HepG2 (cell line): ENCODE data around the gene MT1G. TPM values are rescaled to one million over a fixed set of nuclear protein-coding genes. Genes with fewer than 3 reads are reported as not detected.

Source experiments
- NFKBIZ ChIP-seq: IDR thresholded peaks from 2 replicates; pipeline ENCODE4 v1.6.1; 2018; ENCODE audit warnings: missing genetic modification reagents, missing compliant biosample characterization
- PAXIP1 ChIP-seq: sonication (generic); formaldehyde crosslinking; conservative IDR thresholded peaks from 2 replicates; pipeline ENCODE4 v1.4.0; 2020; ENCODE audit warnings: mild to moderate bottlenecking, missing genetic modification reagents, moderate library complexity
- PRPF4 ChIP-seq: fragments of 200-400 bp; formaldehyde crosslinking; IDR thresholded peaks from 2 replicates; pipeline ENCODE4 v1.6.1; 2016; ENCODE audit warnings: low read length, low read depth; ENCODE audit not compliant: poor library complexity, severe bottlenecking
- RBFOX2 ChIP-seq: fragments of 200-400 bp; formaldehyde crosslinking; IDR thresholded peaks from 2 replicates; pipeline ENCODE4 v1.6.1; 2017; ENCODE audit warnings: low read depth, mild to moderate bottlenecking, low read length
- SAP130 ChIP-seq: IDR thresholded peaks from 2 replicates; pipeline ENCODE4 v1.6.1; 2016; ENCODE audit warnings: low read depth
- TEAD2 ChIP-seq: sonication (generic); formaldehyde crosslinking; IDR thresholded peaks from 2 replicates; pipeline ENCODE4 v1.9.0; 2021; ENCODE audit warnings: missing genetic modification reagents
- WIZ ChIP-seq: sonication (generic); formaldehyde crosslinking; IDR thresholded peaks from 2 replicates; pipeline ENCODE4 v1.5.1; 2020; ENCODE audit warnings: mild to moderate bottlenecking, missing genetic modification reagents
- ZNF280B ChIP-seq: sonication (generic); formaldehyde crosslinking; IDR thresholded peaks from 2 replicates; pipeline ENCODE4 v1.5.0; 2020; ENCODE audit warnings: missing genetic modification reagents, mild to moderate bottlenecking, borderline replicate concordance
- ZNF629 ChIP-seq: sonication (generic); formaldehyde crosslinking; conservative IDR thresholded peaks from 2 replicates; pipeline ENCODE4 v1.5.0; 2020; ENCODE audit warnings: missing genetic modification reagents
- ZNF691 ChIP-seq: sonication (generic); formaldehyde crosslinking; IDR thresholded peaks from 2 replicates; pipeline ENCODE4 v1.4.0; 2020; ENCODE audit warnings: missing genetic modification reagents, low read depth, mild to moderate bottlenecking, borderline replicate concordance
- polyA plus RNA-seq, 8 experiments: library from polyadenylated mRNA; depleted of rRNA in 3 of 8; stranded (reverse) in 7 of 8; unstranded in 1 of 8; fragments of >200 nt; fragmentation: Illumina TruSeq in 4 of 8; extraction: Trizol in 4 of 8; gene quantifications; 2 replicates each; pipeline versions ENCODE4 v1.2.1 to v1.2.3, GENCODE V29; 2011 to 2016; ENCODE audit warnings: low read depth in 4 of 8, missing spikeins in 1 of 8, mixed read lengths in 1 of 8; ENCODE audit not compliant: insufficient read depth in 1 of 8
- total RNA-seq, 5 experiments: library from RNA; depleted of rRNA; stranded (reverse); fragments of >200 nt; fragmentation: Illumina TruSeq; extraction: Trizol; gene quantifications; 2 replicates each; pipeline ENCODE4 v1.2.3, GENCODE V29; 2016; ENCODE audit warnings: low read depth in 1 of 5
- TF ChIP-seq, protein P1 (sequence below): sonication (generic); formaldehyde crosslinking; IDR thresholded peaks from 2 replicates; pipeline ENCODE4 v1.8.0; 2022; ENCODE audit warnings: mild to moderate bottlenecking, missing genetic modification reagents
- TF ChIP-seq, protein P2 (sequence below): sonication (generic); formaldehyde crosslinking; IDR thresholded peaks from 2 replicates; pipeline ENCODE4 v1.9.0; 2021; ENCODE audit warnings: mild to moderate bottlenecking, missing genetic modification reagents

The MT1G gene
- total and polyA plus RNA-seq, 2 of the 13 experiments (the other 11 are each of a cell fraction or from before 2014, with no cell fraction given): 3.6 to 377 TPM

GRCh38 chr16:56681939-56682702 lies 14.3 kb upstream of the MT1G start, which contains the start of gene MT1X (continued):
- TF ChIP-seq, protein P1, sequence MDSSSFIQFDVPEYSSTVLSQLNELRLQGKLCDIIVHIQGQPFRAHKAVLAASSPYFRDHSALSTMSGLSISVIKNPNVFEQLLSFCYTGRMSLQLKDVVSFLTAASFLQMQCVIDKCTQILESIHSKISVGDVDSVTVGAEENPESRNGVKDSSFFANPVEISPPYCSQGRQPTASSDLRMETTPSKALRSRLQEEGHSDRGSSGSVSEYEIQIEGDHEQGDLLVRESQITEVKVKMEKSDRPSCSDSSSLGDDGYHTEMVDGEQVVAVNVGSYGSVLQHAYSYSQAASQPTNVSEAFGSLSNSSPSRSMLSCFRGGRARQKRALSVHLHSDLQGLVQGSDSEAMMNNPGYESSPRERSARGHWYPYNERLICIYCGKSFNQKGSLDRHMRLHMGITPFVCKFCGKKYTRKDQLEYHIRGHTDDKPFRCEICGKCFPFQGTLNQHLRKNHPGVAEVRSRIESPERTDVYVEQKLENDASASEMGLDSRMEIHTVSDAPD (CRISPR knock-in tag): no peak
- TF ChIP-seq ZNF629 (CRISPR knock-in tag): no peak
- TF ChIP-seq TEAD2 (CRISPR knock-in tag): no peak
- TF ChIP-seq PRPF4: no peak
- 0 out of 2 replicates have a peak, but pooled peaks have one; percentile 47 for TF ChIP-seq ZNF280B (CRISPR knock-in tag)
- TF ChIP-seq, protein P2, sequence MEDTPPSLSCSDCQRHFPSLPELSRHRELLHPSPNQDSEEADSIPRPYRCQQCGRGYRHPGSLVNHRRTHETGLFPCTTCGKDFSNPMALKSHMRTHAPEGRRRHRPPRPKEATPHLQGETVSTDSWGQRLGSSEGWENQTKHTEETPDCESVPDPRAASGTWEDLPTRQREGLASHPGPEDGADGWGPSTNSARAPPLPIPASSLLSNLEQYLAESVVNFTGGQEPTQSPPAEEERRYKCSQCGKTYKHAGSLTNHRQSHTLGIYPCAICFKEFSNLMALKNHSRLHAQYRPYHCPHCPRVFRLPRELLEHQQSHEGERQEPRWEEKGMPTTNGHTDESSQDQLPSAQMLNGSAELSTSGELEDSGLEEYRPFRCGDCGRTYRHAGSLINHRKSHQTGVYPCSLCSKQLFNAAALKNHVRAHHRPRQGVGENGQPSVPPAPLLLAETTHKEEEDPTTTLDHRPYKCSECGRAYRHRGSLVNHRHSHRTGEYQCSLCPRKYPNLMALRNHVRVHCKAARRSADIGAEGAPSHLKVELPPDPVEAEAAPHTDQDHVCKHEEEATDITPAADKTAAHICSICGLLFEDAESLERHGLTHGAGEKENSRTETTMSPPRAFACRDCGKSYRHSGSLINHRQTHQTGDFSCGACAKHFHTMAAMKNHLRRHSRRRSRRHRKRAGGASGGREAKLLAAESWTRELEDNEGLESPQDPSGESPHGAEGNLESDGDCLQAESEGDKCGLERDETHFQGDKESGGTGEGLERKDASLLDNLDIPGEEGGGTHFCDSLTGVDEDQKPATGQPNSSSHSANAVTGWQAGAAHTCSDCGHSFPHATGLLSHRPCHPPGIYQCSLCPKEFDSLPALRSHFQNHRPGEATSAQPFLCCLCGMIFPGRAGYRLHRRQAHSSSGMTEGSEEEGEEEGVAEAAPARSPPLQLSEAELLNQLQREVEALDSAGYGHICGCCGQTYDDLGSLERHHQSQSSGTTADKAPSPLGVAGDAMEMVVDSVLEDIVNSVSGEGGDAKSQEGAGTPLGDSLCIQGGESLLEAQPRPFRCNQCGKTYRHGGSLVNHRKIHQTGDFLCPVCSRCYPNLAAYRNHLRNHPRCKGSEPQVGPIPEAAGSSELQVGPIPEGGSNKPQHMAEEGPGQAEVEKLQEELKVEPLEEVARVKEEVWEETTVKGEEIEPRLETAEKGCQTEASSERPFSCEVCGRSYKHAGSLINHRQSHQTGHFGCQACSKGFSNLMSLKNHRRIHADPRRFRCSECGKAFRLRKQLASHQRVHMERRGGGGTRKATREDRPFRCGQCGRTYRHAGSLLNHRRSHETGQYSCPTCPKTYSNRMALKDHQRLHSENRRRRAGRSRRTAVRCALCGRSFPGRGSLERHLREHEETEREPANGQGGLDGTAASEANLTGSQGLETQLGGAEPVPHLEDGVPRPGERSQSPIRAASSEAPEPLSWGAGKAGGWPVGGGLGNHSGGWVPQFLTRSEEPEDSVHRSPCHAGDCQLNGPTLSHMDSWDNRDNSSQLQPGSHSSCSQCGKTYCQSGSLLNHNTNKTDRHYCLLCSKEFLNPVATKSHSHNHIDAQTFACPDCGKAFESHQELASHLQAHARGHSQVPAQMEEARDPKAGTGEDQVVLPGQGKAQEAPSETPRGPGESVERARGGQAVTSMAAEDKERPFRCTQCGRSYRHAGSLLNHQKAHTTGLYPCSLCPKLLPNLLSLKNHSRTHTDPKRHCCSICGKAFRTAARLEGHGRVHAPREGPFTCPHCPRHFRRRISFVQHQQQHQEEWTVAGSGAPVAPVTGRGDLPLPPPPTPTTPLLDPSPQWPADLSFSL (CRISPR knock-in tag): no peak
- TF ChIP-seq ZNF691: no peak; the same call in 1 of the 2 replicates
- TF ChIP-seq NFKBIZ: no peak
- peak; percentile 96 for TF ChIP-seq RBFOX2
- TF ChIP-seq WIZ (CRISPR knock-in tag): no peak
- no peak for TF ChIP-seq PAXIP1
- peak; percentile 72 for TF ChIP-seq SAP130
